A204.1 (cell line): ENCODE measurements around the gene PRIM1.
A peak's percentile ranks its signal among the peaks of the same experiment; 100 is the strongest.
"Not testable (repeated sequence)": the region's sequence is repeated elsewhere in the genome, so short reads cannot be mapped to it uniquely, and the experiment has no call there.

Experiments used
- FAIRE-seq: peaks from 2 replicates; lab custom pipeline; 2012; peaks lifted over from hg19 to GRCh38; lab: Jason Lieb, UNC

PRIM1 gene

GRCh38 chr12:56751712-56752598, at the start of gene PRIM1:
TSS of gene PRIM1 (minus strand) at chr12:56752323. CDS start at chr12:56752298, 25 bp downstream.
- FAIRE-seq, result no peak

DNA sequence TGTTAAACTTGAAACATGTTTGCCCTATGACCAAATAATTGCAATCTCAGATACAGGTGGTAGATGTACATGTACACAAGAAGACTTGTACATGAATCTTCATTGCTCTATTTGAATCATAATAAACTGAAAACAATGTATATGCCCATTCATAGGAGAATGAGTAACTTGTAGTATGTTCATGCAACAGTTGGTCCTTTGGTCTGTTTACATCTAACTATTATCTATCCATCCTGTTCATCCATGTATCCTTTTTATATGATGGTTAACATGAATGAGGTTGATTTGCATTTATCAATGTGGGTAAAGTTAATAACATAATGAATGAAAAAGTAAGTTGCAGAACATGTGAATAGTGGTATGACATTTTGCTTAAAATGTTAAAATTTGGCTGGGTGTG, 48.1 kb upstream of the PRIM1 start:
- no peak for FAIRE-seq

DNA sequence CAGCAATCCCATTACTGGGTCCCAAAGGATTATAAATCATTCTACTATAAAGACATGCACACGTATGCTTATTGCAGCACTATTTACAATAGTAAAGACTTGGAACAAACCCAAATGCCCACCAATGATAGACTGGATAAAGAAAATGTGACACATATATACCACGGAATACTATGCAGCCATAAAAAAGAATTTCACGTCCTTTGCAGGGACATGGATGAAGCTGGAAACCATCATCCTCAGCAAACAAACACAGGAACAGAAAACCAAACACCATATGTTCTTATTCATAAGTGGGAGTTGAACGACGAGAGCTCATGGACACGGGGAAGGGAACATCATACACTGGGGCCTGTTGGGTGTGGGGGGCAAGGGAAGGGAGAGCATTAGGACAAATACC, 47.2 kb upstream of the PRIM1 start:
- FAIRE-seq, result not testable (repeated sequence)

GRCh38 chr12:56795791-56796190, 43.7 kb upstream of the PRIM1 start:
- FAIRE-seq, result not testable (repeated sequence)

- FAIRE-seq, result not testable (repeated sequence)
Measured at GRCh38 chr12:56795046-56795562, 43.0 kb upstream of the PRIM1 start.

DNA sequence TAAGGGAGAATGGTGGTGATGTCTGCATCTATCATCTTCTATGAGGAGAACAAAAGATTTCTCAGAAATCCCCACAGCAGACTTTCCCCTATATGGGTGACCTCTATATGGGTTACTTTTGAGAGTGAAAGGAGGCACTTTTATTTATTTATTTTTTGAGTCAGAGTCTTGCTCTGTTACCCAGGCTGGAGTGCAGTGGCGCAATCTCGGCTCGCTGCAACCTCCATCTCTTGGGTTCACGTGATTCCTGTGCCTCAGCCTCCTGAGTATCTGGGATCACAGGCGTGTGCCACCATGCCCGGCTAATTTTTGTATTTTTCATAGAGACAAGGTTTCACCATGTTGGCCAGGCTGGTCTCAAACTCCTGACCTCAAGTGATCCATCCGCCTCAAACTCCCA, 41.0 kb upstream of the PRIM1 start:
- FAIRE-seq, result not testable (repeated sequence)

- no peak for FAIRE-seq
Measured at GRCh38 chr12:56792678-56793077, 40.6 kb upstream of the PRIM1 start.

GRCh38 chr12:56789429-56789828, 37.3 kb upstream of the PRIM1 start:
- not testable (repeated sequence) for FAIRE-seq

- FAIRE-seq, result peak; percentile 72
Measured at GRCh38 chr12:56787498-56787897, 35.4 kb upstream of the PRIM1 start.

DNA sequence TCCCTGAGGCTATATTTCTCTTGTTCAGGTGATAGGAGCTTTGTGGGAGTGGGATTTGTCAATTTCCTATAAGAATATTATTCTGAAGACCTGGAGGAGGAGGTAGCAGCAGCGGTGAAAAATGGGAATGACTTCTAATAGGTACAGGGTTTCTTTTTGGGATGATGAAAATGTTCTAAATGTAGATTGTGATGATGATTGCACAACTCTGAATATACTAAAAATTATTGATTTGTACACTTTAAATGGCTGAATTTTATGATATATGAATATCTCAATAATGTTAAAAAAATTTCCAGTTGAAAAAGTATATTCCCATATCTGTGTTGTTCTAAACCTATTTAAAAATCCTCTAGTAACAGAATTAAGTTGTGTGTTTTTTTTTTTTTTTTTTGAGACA, 33.8 kb upstream of the PRIM1 start:
- no peak for FAIRE-seq

DNA sequence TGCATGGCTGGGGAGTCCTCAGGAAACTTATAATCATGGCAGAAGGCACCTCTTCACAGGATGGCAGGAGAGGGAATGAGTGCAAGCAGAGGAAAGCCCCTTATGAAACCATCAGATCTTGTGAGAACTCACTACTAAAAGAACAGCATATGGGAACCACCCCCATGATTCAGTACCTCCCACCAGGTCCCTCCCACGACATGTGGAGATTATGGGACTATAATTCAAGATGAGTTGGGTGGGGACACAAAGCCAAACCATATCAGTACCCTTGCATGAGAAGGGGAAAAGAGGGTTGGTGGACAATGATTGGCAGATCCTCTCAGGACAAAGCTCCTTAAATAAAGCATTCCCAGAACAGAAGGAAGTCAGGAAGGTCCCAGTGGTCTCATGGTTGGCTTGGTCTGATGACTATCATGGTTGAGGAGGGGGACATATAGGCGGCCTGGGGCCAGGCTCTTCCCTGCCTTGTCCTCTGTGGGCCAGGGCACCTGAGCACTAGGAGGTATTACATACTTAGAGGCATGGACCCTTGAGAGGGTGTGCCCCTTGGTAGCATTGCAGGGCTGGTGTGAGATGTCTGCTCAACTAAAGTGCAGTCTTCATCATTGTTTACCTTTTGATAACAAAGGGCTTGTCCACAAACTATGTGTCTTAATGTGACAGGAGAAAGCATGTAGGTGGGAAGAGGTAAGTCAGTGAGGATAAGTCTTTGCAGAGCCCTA, 33.2 kb upstream of the PRIM1 start:
- no peak for FAIRE-seq

- no peak for FAIRE-seq
Measured at GRCh38 chr12:56781726-56782125, 29.6 kb upstream of the PRIM1 start.

DNA sequence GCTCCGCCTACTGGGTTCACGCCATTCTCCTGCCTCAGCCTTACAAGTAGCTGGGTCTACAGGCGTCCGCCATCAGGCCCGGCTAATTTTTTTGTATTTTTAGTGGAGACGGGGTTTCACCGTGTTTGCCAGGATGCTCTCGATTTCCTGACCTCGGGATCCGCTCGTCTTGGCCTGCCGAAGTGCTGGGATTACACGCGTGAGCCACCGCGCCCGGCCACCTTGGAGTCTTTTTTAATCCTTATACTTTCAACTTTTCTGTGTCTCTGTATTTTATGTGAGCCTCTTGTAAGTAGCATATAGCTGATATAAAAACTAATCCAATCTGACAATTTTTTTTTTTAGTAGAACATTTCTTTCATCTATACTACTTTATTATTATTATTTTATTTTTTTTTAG, 26.6 kb upstream of the PRIM1 start:
- FAIRE-seq, result no peak

DNA sequence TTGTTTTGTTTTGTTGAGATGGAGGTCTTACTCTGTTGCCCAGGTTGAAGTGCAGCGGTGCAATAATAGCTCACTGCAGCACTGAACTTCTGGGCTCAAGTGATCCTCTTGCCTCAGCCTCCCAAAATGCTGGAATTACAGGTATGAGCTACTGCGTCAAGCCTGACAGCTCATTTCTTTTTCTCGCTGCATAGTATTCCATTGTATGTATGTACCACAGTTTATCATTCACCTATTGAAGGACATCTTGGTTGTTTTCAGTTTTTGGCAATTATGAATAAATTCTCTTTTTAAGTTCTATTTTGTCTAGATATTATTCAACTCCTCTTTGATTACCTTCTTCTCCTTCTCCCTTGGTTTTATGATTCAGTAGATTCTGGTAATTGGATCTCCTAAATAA, 24.5 kb upstream of the PRIM1 start:
- FAIRE-seq, result no peak

DNA sequence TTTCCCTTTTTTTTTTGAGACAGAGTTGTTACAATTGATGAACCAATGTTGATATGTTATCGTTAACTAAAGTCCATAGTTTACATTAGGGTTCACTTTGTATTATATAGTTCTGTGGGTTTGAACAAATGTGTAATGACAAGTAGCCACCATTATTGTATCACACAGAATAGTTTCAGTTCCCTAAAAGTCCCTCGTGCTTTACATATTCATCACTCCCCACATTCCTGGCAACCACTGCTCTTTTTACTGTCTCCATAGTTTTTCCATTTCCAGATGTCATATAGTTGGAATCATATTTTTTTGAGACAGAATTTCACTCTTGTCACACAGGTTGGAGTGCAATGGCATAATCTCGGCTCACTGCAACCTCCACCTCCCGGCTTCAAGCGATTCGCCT, 23.5 kb upstream of the PRIM1 start:
- FAIRE-seq, result no peak

GRCh38 chr12:56773113-56773512, 21.0 kb upstream of the PRIM1 start:
- FAIRE-seq, result no peak

GRCh38 chr12:56772625-56773024, 20.5 kb upstream of the PRIM1 start:
- no peak for FAIRE-seq

- FAIRE-seq, result no peak
Measured at GRCh38 chr12:56769868-56770267, 17.7 kb upstream of the PRIM1 start.

- no peak for FAIRE-seq
Measured at GRCh38 chr12:56768424-56768823, 16.3 kb upstream of the PRIM1 start.

DNA sequence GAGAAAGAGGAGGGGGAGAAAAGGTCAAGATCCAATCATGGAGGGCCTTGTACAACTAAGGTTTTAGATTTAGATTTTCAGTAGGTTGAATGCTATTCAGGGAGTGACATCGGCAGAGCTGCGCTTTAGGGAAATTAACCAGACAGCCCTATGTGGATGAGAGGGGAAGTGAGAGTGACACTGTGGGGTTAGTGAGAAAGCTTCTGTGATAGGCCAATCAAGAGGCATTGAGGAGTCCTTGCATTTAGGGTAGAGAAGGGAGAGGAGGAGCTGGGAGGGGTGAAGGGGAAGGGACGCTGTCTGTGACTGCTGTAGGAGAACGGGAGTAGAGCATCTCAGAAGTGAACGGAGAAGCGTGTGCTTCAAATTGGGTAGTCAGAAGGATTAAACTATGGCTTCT, 14.4 kb upstream of the PRIM1 start:
- FAIRE-seq, result no peak

GRCh38 chr12:56763753-56764657, 11.9 kb upstream of the PRIM1 start:
- FAIRE-seq, result no peak

- no peak for FAIRE-seq
Measured at GRCh38 chr12:56761812-56762211, 9.7 kb upstream of the PRIM1 start.
